ENCODE measurements around the gene SH3GL2.

Gene SH3GL2

DNA sequence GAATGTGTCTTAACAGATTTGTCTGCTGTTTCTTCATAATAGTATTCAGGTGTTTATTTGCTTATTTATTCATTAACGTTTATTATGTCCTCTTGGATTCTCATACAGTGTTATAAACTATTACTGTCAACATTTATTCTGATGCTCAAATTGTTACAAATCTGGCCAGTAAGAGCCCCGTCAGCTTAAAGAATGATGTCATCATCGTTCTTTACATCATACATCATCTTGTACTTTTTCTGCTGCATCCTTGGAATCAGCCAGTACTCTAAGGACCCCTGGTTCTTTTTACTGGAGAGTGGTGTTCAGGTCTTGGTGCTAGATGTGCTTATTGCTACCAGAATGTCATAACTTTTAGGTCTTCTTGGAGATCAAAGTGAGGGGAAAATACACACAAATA is 86.6 kb downstream of the SH3GL2 start:
- Histone ChIP-seq H3K27me3 (ENCODE audit: control insufficient read depth, insufficient read depth, low read length) (no peaks in the 10 kb centered on the region), H3K4me1 (ENCODE audit: control insufficient read depth, low read depth, low read length) (no peaks in the 10 kb centered on the region), H3K27ac (ENCODE audit: low read length) (no peak overlapping the region), H3K36me3 (ENCODE audit: control insufficient read depth, low read depth, low read length) (no peaks in the 10 kb centered on the region), H3K4me3 (ENCODE audit: low read length) (no peak overlapping the region), H3K9me3 (ENCODE audit: control insufficient read depth, low read depth, low read length) (no peaks in the 10 kb centered on the region), H3K9ac (ENCODE audit: low read length) (no peak overlapping the region)

DNA sequence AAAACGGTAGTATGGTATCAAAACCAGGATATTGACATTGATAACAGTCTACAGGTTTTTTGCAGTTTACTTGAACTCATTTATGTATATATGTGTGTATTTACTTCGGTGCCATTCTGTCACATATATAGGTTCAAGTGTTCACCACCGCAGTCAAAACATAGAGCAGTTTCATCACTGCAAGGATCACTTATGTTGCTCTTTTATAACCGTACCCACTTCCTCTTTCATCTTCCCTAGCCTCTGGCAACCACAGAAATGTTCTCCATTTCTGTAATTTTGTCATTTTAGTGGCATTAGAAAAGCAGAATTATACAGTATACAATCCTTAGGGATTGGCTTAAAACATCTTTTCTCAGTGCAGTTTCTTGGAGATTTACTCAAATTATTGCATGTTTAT is 90.3 kb downstream of the SH3GL2 start:
- Histone ChIP-seq H3K36me3 (ENCODE audit: control insufficient read depth, low read depth, low read length) (no peaks in the 10 kb centered on the region), H3K4me3 (ENCODE audit: low read length) (no peak overlapping the region)

DNA sequence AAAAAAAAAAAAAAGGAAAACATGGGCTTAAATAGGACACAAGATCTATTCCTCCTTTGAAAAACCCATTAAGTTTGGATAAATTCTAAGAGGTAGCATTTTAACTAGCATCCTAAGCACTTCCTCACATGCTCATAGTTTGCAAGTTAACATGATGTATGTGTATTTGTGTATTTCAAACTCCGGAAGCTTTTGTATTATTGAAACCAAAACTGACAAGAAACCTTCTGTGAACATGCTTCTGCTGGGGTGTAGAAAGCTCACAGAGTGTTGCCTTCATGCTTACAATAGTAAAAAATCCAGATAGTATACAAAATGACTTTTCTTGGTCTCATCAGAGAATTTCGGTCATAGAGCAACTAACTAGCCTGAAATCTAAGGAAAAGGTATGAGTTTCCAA is 103.8 kb downstream of the SH3GL2 start:
- no peaks in the 10 kb centered on the region for H3K36me3 ChIP-seq (ENCODE audit: control insufficient read depth, low read depth, low read length)
- no peak overlapping the region for H3K4me3 ChIP-seq (ENCODE audit: low read length)
- no peaks in the 10 kb centered on the region for H3K27me3 ChIP-seq (ENCODE audit: control insufficient read depth, insufficient read depth, low read length)
- no peak overlapping the region for H3K27ac ChIP-seq (ENCODE audit: low read length)
- H3K9ac ChIP-seq (ENCODE audit: low read length) = no peak overlapping the region
- no peaks in the 10 kb centered on the region for H3K9me3 ChIP-seq (ENCODE audit: control insufficient read depth, low read depth, low read length)
- no peaks in the 10 kb centered on the region for H3K4me1 ChIP-seq (ENCODE audit: control insufficient read depth, low read depth, low read length)

More for the DNA sequence above, 90.3 kb downstream of the SH3GL2 start:
- H3K9ac ChIP-seq (ENCODE audit: low read length) = no peak overlapping the region
- no peaks in the 10 kb centered on the region for H3K27me3 ChIP-seq (ENCODE audit: control insufficient read depth, insufficient read depth, low read length)
- no peaks in the 10 kb centered on the region for H3K9me3 ChIP-seq (ENCODE audit: control insufficient read depth, low read depth, low read length)
- H3K27ac ChIP-seq (ENCODE audit: low read length) = no peak overlapping the region
- H3K4me1 ChIP-seq (ENCODE audit: control insufficient read depth, low read depth, low read length) = peaks cover 6% of the 10 kb centered on the region

DNA sequence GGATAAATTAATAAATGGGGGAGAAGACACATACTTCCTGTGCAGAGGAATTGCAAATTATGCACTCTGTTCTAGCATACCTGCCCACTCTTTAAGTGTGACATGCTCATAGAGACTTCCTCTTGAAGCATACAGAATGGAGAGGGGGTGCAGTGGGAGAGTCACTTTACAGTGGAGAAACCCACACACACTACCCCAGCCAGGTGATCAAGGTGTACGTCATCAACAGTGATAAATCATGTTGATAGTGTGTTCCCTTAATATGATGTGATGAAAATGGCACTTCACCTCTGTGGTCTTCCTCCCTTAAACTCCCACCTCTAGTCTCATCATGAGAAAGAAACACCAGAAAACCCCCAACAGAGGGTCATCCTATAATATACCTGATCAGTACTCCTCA is 110.0 kb downstream of the SH3GL2 start:
- Histone ChIP-seq H3K4me3 (ENCODE audit: low read length) (no peak overlapping the region), H3K27me3 (ENCODE audit: control insufficient read depth, insufficient read depth, low read length) (no peaks in the 10 kb centered on the region), H3K27ac (ENCODE audit: low read length) (no peak overlapping the region), H3K9me3 (ENCODE audit: control insufficient read depth, low read depth, low read length) (no peaks in the 10 kb centered on the region), H3K4me1 (ENCODE audit: control insufficient read depth, low read depth, low read length) (no peaks in the 10 kb centered on the region), H3K36me3 (ENCODE audit: control insufficient read depth, low read depth, low read length) (no peaks in the 10 kb centered on the region), H3K9ac (ENCODE audit: low read length) (no peak overlapping the region)

DNA sequence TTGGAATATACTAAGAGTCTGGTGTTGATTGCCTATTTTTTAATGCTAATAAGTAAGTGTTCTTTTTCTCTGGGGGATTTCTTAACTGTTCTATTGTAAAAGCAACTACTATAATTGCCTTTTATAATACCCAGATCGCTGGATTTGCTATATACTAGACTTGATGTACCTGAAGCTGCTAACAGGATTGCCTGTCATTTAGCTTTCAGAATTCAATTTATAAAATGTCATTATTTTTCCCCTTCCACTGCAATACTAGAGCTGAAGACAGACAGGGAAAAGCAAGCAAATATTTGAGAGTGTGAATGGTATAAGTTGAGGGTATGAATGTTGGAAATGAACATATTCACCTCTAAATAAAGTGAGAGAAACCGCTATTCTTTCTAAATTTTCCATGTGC is 115.5 kb downstream of the SH3GL2 start:
- no peaks in the 10 kb centered on the region for H3K9me3 ChIP-seq (ENCODE audit: control insufficient read depth, low read depth, low read length)
- H3K27ac ChIP-seq (ENCODE audit: low read length) = no peak overlapping the region
- H3K4me1 ChIP-seq (ENCODE audit: control insufficient read depth, low read depth, low read length) = no peaks in the 10 kb centered on the region
- H3K9ac ChIP-seq (ENCODE audit: low read length) = no peak overlapping the region
- no peaks in the 10 kb centered on the region for H3K27me3 ChIP-seq (ENCODE audit: control insufficient read depth, insufficient read depth, low read length)
- H3K36me3 ChIP-seq (ENCODE audit: control insufficient read depth, low read depth, low read length) = no peaks in the 10 kb centered on the region
- H3K4me3 ChIP-seq (ENCODE audit: low read length) = no peak overlapping the region

DNA sequence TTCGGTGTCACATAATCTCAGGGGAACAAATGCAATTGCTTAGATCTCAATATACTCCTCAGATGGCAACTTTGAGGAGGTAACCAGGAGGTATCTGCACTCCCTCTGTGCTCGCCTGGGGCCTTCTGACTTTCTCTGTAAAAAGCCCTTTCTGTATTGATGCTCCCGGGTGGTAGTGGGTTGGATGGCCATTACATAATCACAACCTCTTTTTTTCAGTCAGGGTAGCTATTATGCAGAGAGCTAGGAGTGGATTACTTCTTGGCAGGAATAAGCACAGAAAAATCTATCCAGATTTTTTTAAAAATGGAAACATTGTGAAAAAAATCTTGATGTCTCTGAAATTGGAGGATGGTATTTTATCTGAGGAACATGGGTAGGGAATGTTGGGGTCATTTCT is 116.6 kb downstream of the SH3GL2 start:
- no peaks in the 10 kb centered on the region for H3K36me3 ChIP-seq (ENCODE audit: control insufficient read depth, low read depth, low read length)
- no peak overlapping the region for H3K4me3 ChIP-seq (ENCODE audit: low read length)
- no peaks in the 10 kb centered on the region for H3K4me1 ChIP-seq (ENCODE audit: control insufficient read depth, low read depth, low read length)
- H3K9ac ChIP-seq (ENCODE audit: low read length) = no peak overlapping the region
- H3K27ac ChIP-seq (ENCODE audit: low read length) = no peak overlapping the region
- no peaks in the 10 kb centered on the region for H3K27me3 ChIP-seq (ENCODE audit: control insufficient read depth, insufficient read depth, low read length)
- no peaks in the 10 kb centered on the region for H3K9me3 ChIP-seq (ENCODE audit: control insufficient read depth, low read depth, low read length)

DNA sequence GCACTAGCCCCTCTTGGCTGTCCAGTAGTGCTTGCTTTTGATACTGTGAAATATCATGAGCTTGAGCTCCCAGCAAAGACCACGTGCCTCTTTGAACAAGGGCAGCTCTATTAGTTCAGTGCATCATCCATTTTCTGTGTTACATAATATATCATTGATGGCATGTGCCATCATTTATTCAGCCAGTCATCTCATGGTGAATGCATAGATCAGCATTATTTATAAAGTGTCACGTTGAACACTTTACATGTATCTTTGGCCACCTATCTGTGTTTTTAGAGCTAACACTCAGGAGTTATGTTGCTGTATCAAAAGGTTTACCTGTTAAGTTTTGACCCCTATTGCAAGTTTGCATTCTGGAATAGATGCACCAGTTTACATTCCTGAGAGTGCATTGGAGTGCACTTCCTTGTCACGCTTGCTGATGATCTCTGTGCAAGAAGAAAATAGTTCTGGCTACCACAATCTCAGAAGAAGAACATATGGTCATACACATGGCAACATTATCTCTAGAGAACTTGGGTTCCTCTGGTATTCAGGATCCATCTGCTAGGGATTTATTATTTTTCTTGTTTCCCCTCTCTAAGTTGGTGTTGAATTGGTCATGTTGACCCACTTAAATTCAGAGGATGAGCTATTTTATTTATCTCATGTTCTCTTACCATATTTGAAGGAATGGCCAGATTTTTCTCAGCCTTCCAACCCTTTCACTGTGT is 120.9 kb downstream of the SH3GL2 start:
- Histone ChIP-seq H3K9me3 (ENCODE audit: control insufficient read depth, low read depth, low read length) (no peaks in the 10 kb centered on the region), H3K36me3 (ENCODE audit: control insufficient read depth, low read depth, low read length) (no peaks in the 10 kb centered on the region), H3K27me3 (ENCODE audit: control insufficient read depth, insufficient read depth, low read length) (no peaks in the 10 kb centered on the region), H3K9ac (ENCODE audit: low read length) (no peak overlapping the region), H3K4me3 (ENCODE audit: low read length) (no peak overlapping the region), H3K4me1 (ENCODE audit: control insufficient read depth, low read depth, low read length) (no peaks in the 10 kb centered on the region), H3K27ac (ENCODE audit: low read length) (no peak overlapping the region)

DNA sequence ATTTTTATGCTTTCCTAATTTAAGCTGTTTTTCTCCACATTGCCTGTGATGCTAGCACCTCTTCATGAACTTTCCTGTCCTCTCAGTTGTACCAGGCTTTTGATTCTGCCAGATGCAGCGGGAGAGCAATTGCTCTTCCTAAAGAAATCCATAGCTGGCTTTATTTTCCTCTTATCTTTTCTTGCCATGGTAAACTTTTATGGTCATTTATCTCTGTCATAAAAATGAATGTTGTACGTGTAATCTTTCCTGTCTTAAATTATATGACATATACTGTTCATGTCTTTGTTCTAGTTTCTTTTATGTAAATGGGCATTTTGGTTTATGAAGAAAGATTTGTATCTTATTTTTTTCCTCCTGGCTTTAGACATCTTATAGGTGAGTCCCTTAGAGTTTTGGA is 127.5 kb downstream of the SH3GL2 start:
- Histone ChIP-seq H3K27me3 (ENCODE audit: control insufficient read depth, insufficient read depth, low read length) (no peaks in the 10 kb centered on the region), H3K36me3 (ENCODE audit: control insufficient read depth, low read depth, low read length) (no peaks in the 10 kb centered on the region), H3K4me1 (ENCODE audit: control insufficient read depth, low read depth, low read length) (no peaks in the 10 kb centered on the region), H3K4me3 (ENCODE audit: low read length) (no peak overlapping the region), H3K9me3 (ENCODE audit: control insufficient read depth, low read depth, low read length) (no peaks in the 10 kb centered on the region), H3K27ac (ENCODE audit: low read length) (no peak overlapping the region), H3K9ac (ENCODE audit: low read length) (no peak overlapping the region)

DNA sequence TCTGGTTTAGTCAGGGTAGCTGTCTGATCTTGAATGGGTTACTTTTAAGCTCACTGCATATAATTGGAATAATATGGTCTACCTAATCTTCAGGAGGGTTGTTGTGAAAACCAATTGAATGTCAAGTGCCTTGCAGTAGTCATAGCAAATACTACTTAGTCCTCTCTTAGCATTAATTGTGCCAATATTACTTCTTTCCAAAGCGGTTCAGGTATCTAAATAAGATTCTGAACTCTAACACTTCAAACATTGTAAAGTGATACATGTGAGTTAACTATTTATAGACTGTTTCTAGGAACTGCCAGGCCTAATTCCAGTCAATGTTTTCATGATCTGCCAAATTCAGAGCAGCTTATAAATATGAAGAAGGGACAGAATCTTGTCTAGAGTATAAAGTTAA is 140.2 kb downstream of the SH3GL2 start:
- H3K27me3 ChIP-seq (ENCODE audit: control insufficient read depth, insufficient read depth, low read length) = no peaks in the 10 kb centered on the region
- no peaks in the 10 kb centered on the region for H3K9me3 ChIP-seq (ENCODE audit: control insufficient read depth, low read depth, low read length)
- H3K4me3 ChIP-seq (ENCODE audit: low read length) = no peak overlapping the region
- no peak overlapping the region for H3K9ac ChIP-seq (ENCODE audit: low read length)
- no peak overlapping the region for H3K27ac ChIP-seq (ENCODE audit: low read length)
- no peaks in the 10 kb centered on the region for H3K36me3 ChIP-seq (ENCODE audit: control insufficient read depth, low read depth, low read length)
- no peaks in the 10 kb centered on the region for H3K4me1 ChIP-seq (ENCODE audit: control insufficient read depth, low read depth, low read length)

DNA sequence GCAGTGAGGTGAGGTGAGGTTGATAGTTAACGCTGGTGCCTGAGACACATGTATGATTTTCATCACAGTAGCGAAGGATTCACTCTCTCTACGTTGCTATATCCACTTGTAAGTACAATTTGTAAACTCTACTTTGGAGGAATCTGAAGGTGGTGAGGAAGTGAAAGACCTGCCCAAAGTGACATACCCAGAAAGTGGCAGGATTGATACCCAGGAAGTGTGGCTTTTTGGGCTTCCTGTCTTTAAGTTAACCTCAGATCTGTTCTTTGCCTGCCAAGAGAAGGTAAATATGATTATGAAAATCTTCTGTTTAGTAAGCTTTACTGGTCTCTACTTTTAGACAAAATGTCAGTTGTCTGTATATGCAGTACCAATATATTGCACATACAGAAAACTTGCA is 143.1 kb downstream of the SH3GL2 start:
- Histone ChIP-seq H3K27ac (ENCODE audit: low read length) (no peak overlapping the region), H3K27me3 (ENCODE audit: control insufficient read depth, insufficient read depth, low read length) (no peaks in the 10 kb centered on the region)

DNA sequence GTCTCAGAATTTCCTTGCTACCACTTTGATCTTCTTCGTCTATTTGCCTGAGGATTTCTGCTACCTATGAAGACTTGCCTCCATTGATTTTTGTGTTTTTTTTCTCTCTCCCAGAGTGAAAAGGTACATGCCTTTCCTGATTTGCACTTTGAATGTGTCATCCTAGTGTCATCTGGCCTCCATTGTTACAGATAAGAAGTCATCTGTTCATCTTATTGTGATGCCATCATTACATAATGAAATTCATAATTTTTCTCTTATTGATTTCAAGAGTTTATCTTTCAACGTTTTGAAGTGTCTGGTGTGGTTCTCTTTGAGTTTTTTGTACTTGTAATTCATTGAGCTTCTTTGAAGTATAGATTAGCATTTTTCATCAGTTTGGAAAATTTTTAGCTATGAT is 144.8 kb downstream of the SH3GL2 start:
- no peak overlapping the region for H3K9ac ChIP-seq (ENCODE audit: low read length)

More for the DNA sequence above, 143.1 kb downstream of the SH3GL2 start:
- Histone ChIP-seq H3K4me3 (ENCODE audit: low read length) (no peak overlapping the region), H3K9ac (ENCODE audit: low read length) (no peak overlapping the region), H3K4me1 (ENCODE audit: control insufficient read depth, low read depth, low read length) (no peaks in the 10 kb centered on the region), H3K36me3 (ENCODE audit: control insufficient read depth, low read depth, low read length) (no peaks in the 10 kb centered on the region), H3K9me3 (ENCODE audit: control insufficient read depth, low read depth, low read length) (no peaks in the 10 kb centered on the region)

DNA sequence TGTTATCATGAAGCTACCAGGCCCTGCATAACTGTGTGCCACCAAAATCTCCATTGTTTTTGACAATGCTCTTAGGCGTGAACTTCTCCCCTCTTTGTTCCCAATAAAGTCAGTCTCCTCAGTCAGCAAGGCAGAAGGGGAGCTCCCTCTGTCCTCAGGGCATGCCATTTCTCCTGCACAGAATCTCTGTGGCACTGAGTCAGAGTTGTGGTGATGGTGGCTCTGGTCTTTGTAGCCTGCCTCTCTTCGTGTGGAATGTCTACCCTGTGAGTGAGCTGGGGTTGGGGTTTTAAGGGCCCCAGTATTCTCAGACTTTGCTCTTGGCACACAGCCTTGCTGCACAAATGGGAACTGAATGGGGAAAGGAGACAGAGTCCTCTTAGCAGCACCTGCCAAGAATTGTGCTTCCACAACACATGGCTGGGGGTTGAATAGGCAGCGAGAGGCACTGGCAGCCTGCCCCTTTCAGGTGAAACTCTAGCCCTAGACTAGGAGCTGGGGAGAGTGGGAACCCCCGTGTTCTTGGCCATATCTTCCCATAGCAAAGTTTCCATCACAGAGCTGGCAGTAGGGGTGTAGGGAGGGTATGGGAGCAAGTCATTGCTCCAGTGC is 146.6 kb downstream of the SH3GL2 start:
- Histone ChIP-seq H3K4me3 (ENCODE audit: low read length) (no peak overlapping the region), H3K27ac (ENCODE audit: low read length) (no peak overlapping the region), H3K9me3 (ENCODE audit: control insufficient read depth, low read depth, low read length) (no peaks in the 10 kb centered on the region), H3K9ac (ENCODE audit: low read length) (no peak overlapping the region), H3K27me3 (ENCODE audit: control insufficient read depth, insufficient read depth, low read length) (no peaks in the 10 kb centered on the region), H3K4me1 (ENCODE audit: control insufficient read depth, low read depth, low read length) (no peaks in the 10 kb centered on the region), H3K36me3 (ENCODE audit: control insufficient read depth, low read depth, low read length) (no peaks in the 10 kb centered on the region)

More for the DNA sequence above, 144.8 kb downstream of the SH3GL2 start:
- H3K4me3 ChIP-seq (ENCODE audit: low read length) = no peak overlapping the region
- no peaks in the 10 kb centered on the region for H3K36me3 ChIP-seq (ENCODE audit: control insufficient read depth, low read depth, low read length)
- no peak overlapping the region for H3K27ac ChIP-seq (ENCODE audit: low read length)
- no peaks in the 10 kb centered on the region for H3K9me3 ChIP-seq (ENCODE audit: control insufficient read depth, low read depth, low read length)
- H3K27me3 ChIP-seq (ENCODE audit: control insufficient read depth, insufficient read depth, low read length) = no peaks in the 10 kb centered on the region
- H3K4me1 ChIP-seq (ENCODE audit: control insufficient read depth, low read depth, low read length) = no peaks in the 10 kb centered on the region
